GM12864 (cell line): ENCODE data around the gene ALK.

Experiments used
- DNase-seq: peaks from one replicate; pipeline ENCODE4 v3.0.0-alpha.2; 2011; ENCODE audit warnings: low read depth
- H3K4me3 ChIP-seq: 2 replicates; pipeline ENCODE4 v1.5.1; 2011; ENCODE audit warnings: mild to moderate bottlenecking, low read depth, low read length, control low read depth
- CTCF ChIP-seq: IDR thresholded peaks from 2 replicates; pipeline ENCODE4 v1.5.1; 2011; ENCODE audit warnings: low read depth, mild to moderate bottlenecking, moderate library complexity, low read length, control low read depth, inconsistent platforms; ENCODE audit errors: missing control alignments

ALK gene

GRCh38 chr2:29382486-29382885 is 538.9 kb downstream of the ALK start:
- no peak overlapping the region for H3K4me3 ChIP-seq
- DNase-seq, result no peak
- no peak for TF ChIP-seq CTCF

- TF ChIP-seq CTCF, result no peak
- H3K4me3 ChIP-seq, result no peak overlapping the region
These were observed 543.6 kb downstream of the ALK start for GRCh38 chr2:29377788-29378187.

GRCh38 chr2:29376541-29376940 is 544.8 kb downstream of the ALK start:
- DNase-seq, result no peak
- no peak overlapping the region for H3K4me3 ChIP-seq
- TF ChIP-seq CTCF, result no peak

More at GRCh38 chr2:29377788-29378187, 543.6 kb downstream of the ALK start:
- DNase-seq, result no peak

- H3K4me3 ChIP-seq, result no peak overlapping the region
- TF ChIP-seq CTCF, result no peak
- DNase-seq, result no peak
These were observed 545.5 kb downstream of the ALK start for GRCh38 chr2:29375843-29376242.

- DNase-seq, result no peak
- no peak for TF ChIP-seq CTCF
- no peak overlapping the region for H3K4me3 ChIP-seq
These were observed 546.6 kb downstream of the ALK start for GRCh38 chr2:29374823-29375222.

- no peak for TF ChIP-seq CTCF
- DNase-seq, result no peak
- no peak overlapping the region for H3K4me3 ChIP-seq
These were observed 547.5 kb downstream of the ALK start for GRCh38 chr2:29373870-29374269.

- DNase-seq, result no peak
- no peak overlapping the region for H3K4me3 ChIP-seq
- no peak for TF ChIP-seq CTCF
These were observed 549.2 kb downstream of the ALK start for GRCh38 chr2:29372185-29372584.
